Epithelial cell of esophagus (primary cell): Measurements from ENCODE around the gene RMDN3.

Source experiments
- DNase-seq: peaks from one replicate; pipeline ENCODE4 v3.0.0; 2010; ENCODE audit warnings: low read depth
- H3K4me3 ChIP-seq: 2 replicates; pipeline ENCODE4 v1.5.1; 2011; ENCODE audit warnings: mild to moderate bottlenecking, low read length, control low read depth
- CTCF ChIP-seq: IDR thresholded peaks from 2 replicates; pipeline ENCODE4 v1.5.1; 2011; ENCODE audit warnings: low read depth, mild to moderate bottlenecking, low read length, control low read depth, inconsistent platforms; ENCODE audit not compliant: insufficient read depth; ENCODE audit errors: missing control alignments

RMDN3 gene

GRCh38 chr15:40785814-40786213, 30.8 kb upstream of the RMDN3 start:
- no peak overlapping the region for H3K4me3 ChIP-seq
- DNase-seq: peak; percentile 79
- TF ChIP-seq CTCF: no peak

- peak; percentile 44 for DNase-seq
- H3K4me3 ChIP-seq: no peak overlapping the region
- peak; percentile 43 for TF ChIP-seq CTCF
Observed at GRCh38 chr15:40785164-40785563, 30.1 kb upstream of the RMDN3 start.

GRCh38 chr15:40782609-40783227, 27.7 kb upstream of the RMDN3 start:
- TF ChIP-seq CTCF: peak; percentile 93
- no peak overlapping the region for H3K4me3 ChIP-seq
- DNase-seq: peak; percentile 88

- peak; percentile 93 for DNase-seq
- TF ChIP-seq CTCF: no peak
Observed at GRCh38 chr15:40776537-40777141, 21.6 kb upstream of the RMDN3 start.

GRCh38 chr15:40775740-40776536, 20.9 kb upstream of the RMDN3 start:
- no peak for TF ChIP-seq CTCF
- DNase-seq: no peak
- H3K4me3 ChIP-seq: no peak overlapping the region

More at GRCh38 chr15:40776537-40777141, 21.6 kb upstream of the RMDN3 start:
- H3K4me3 ChIP-seq: no peak overlapping the region

- no peak overlapping the region for H3K4me3 ChIP-seq
- no peak for TF ChIP-seq CTCF
- DNase-seq: no peak
Observed at GRCh38 chr15:40775007-40775406, 20.0 kb upstream of the RMDN3 start.
